ENCODE data around the gene TLR1. TPM values are rescaled to one million over a fixed set of nuclear protein-coding genes. Genes with fewer than 3 reads are reported as not detected.

The TLR1 gene
- total RNA-seq (10 to 100 TPM; 13.4 to 59.8 TPM), polyA plus RNA-seq (ENCODE audit: insufficient read length in 6 of 6) (1 to 10 TPM; 2.5 to 6.2 (median 4.2) TPM)
- long read RNA-seq, donor 1: 0 reads
- long read RNA-seq, donor 2, partial matches to known transcripts: 0 of 1 reads
- long read RNA-seq, donor 2, other reads (novel, unspliced or antisense): 0 of 1 reads
- long read RNA-seq, donor 3: 0 reads
- long read RNA-seq, donor 4, partial matches to known transcripts: 0 of 1 reads
- long read RNA-seq, donor 4, other reads (novel, unspliced or antisense): 0 of 1 reads
- long read RNA-seq, donor 5, partial matches to known transcripts: 0 of 2 reads
- long read RNA-seq, donor 5, other reads (novel, unspliced or antisense): 0 of 2 reads
- long read RNA-seq, donor 6: 0 reads
- long read RNA-seq, donor 7, partial matches to known transcripts: 0 of 1 reads
- long read RNA-seq, donor 7, other reads (novel, unspliced or antisense): 0 of 1 reads
- long read RNA-seq, donor 8: 0 reads
- long read RNA-seq, donor 9: 0 reads
- long read RNA-seq, donor 10: 0 reads
- long read RNA-seq, donor 11: 0 reads
- long read RNA-seq, donor 12: 0 reads

GRCh38 chr4:38804654-38805295 is at the start of gene TLR1:
TLR1 (minus strand) TSS chr4:38804791; CDS start chr4:38798831, 5,960 bp downstream.
- DNase-seq: peak in 2 of 4 donors; percentile 27 to 51
- H3K36me3 ChIP-seq: peaks cover 0 to 21% of the 10 kb centered on the region in 2 donors

GRCh38 chr4:38846015-38846414 is 41.4 kb upstream of the TLR1 start:
- Histone ChIP-seq H3K4me1 (peaks cover 0 to 13% of the 10 kb centered on the region in 2 donors), H3K27ac (no peak overlapping the region), H3K36me3 (peaks cover 0 to 3% of the 10 kb centered on the region in 2 donors), H3K9me3 (peaks cover 0 to 2% of the 10 kb centered on the region in 2 donors), H3K4me3 (no peak overlapping the region), H3K27me3 (no peaks in the 10 kb centered on the region)
- no peak for TF ChIP-seq CTCF (IDR thresholded peaks at IDR 0.05)
- DNase-seq (no peak), ATAC-seq (peak; percentile 76)
- intact Hi-C loops (cut with DNase I): no loop called here

More at GRCh38 chr4:38804654-38805295, at the start of gene TLR1:
- Histone ChIP-seq H3K27me3 (no peaks in the 10 kb centered on the region), H3K27ac (peak within 1 kb of the TSS; percentile 79 to 96), H3K9me3 (no peaks in the 10 kb centered on the region), H3K4me1 (peaks cover 6 to 48% of the 10 kb centered on the region in 2 donors), H3K4me3 (peak within 1 kb of the TSS; percentile 13 to 49)
- peak; percentile 45 to 47 for TF ChIP-seq CTCF (IDR thresholded peaks at IDR 0.05)
- peak; percentile 91 for ATAC-seq
- intact Hi-C loops (cut with DNase I): no loop called here

- Histone ChIP-seq H3K4me1 (peaks cover 0 to 13% of the 10 kb centered on the region in 2 donors), H3K4me3 (no peak overlapping the region), H3K9me3 (no peaks in the 10 kb centered on the region), H3K27me3 (no peaks in the 10 kb centered on the region), H3K36me3 (peaks cover 0 to 3% of the 10 kb centered on the region in 2 donors), H3K27ac (no peak overlapping the region)
- no peak for DNase-seq
- TF ChIP-seq CTCF (IDR thresholded peaks at IDR 0.05): no peak
- intact Hi-C loops (cut with DNase I): no loop called here
- no peak for ATAC-seq
These were observed 38.4 kb upstream of the TLR1 start for GRCh38 chr4:38842994-38843393.

- Histone ChIP-seq H3K36me3 (no peaks in the 10 kb centered on the region), H3K27ac (no peak overlapping the region), H3K4me1 (peaks cover 0 to under 1% of the 10 kb centered on the region in 2 donors), H3K27me3 (no peaks in the 10 kb centered on the region), H3K9me3 (peaks cover 0 to 26% of the 10 kb centered on the region in 2 donors), H3K4me3 (no peak overlapping the region)
- DNase-seq (no peak), ATAC-seq (no peak)
- intact Hi-C loops (cut with DNase I): no loop called here
- no peak for TF ChIP-seq CTCF (IDR thresholded peaks at IDR 0.05)
These were observed 33.3 kb upstream of the TLR1 start for GRCh38 chr4:38837849-38838248.

- ATAC-seq: no peak
- Histone ChIP-seq H3K36me3 (no peaks in the 10 kb centered on the region), H3K27ac (no peak overlapping the region), H3K27me3 (no peaks in the 10 kb centered on the region), H3K4me3 (no peak overlapping the region), H3K4me1 (peaks cover 0 to 6% of the 10 kb centered on the region in 2 donors), H3K9me3 (peaks cover 0 to 26% of the 10 kb centered on the region in 2 donors)
- no peak for DNase-seq
- intact Hi-C loops (cut with DNase I): no loop called here
- TF ChIP-seq CTCF (IDR thresholded peaks at IDR 0.05): no peak
These were observed 32.7 kb upstream of the TLR1 start for GRCh38 chr4:38837334-38837733.

Data from left lung (tissue), 14 donors.